ENCODE data around the gene GALNT10. TPM values are rescaled to one million over a fixed set of nuclear protein-coding genes. Genes with fewer than 3 reads are reported as not detected.

Gene GALNT10
- total and polyA plus RNA-seq, 3 donors from 2014 or later: 15.7 to 19.3 (median 17.2) TPM

DNA sequence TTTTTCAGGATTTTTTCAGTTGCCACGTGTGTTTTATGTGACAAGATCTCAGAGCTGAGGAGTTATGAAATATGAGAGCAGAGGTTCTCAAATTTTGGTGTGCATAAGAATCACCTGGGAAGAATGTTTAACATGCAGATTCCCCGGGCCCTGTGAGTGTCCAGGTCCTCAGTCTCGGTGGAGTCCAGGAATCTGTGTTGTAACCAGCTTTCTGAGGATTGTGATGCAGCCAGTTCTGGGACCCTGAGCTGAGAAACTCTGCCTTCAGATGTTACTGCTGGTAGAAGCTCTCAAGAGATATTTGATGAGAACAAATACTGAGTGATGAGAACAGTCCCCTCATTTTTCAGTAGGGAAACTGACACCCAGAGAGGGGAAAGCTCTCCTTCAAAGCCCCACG lies 152.4 kb downstream of the GALNT10 start:
- H3K27me3 ChIP-seq: no peaks in the 10 kb centered on the region
- no peak for DNase-seq
- TF ChIP-seq POLR2A (IDR thresholded peaks at IDR 0.05): no peak
- TF ChIP-seq, protein P1, sequence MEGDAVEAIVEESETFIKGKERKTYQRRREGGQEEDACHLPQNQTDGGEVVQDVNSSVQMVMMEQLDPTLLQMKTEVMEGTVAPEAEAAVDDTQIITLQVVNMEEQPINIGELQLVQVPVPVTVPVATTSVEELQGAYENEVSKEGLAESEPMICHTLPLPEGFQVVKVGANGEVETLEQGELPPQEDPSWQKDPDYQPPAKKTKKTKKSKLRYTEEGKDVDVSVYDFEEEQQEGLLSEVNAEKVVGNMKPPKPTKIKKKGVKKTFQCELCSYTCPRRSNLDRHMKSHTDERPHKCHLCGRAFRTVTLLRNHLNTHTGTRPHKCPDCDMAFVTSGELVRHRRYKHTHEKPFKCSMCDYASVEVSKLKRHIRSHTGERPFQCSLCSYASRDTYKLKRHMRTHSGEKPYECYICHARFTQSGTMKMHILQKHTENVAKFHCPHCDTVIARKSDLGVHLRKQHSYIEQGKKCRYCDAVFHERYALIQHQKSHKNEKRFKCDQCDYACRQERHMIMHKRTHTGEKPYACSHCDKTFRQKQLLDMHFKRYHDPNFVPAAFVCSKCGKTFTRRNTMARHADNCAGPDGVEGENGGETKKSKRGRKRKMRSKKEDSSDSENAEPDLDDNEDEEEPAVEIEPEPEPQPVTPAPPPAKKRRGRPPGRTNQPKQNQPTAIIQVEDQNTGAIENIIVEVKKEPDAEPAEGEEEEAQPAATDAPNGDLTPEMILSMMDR (IDR thresholded peaks at IDR 0.05): no peak
- H3K36me3 ChIP-seq (ENCODE audit: low read depth, missing control alignments): no peaks in the 10 kb centered on the region
- no peak overlapping the region for H3K4me3 ChIP-seq
- H3K27ac ChIP-seq: peak overlapping the region in 1 of 2 donors; percentile 50
- no peaks in the 10 kb centered on the region for H3K9me3 ChIP-seq
- no peaks in the 10 kb centered on the region for H3K4me1 ChIP-seq
- intact Hi-C loops (cut with DNase I; ENCODE audit: low total_unique reads): no loop called here
- 80 to 82% methylated on average over 4 of the region's 4 CpGs for WGBS, 2 donors

DNA sequence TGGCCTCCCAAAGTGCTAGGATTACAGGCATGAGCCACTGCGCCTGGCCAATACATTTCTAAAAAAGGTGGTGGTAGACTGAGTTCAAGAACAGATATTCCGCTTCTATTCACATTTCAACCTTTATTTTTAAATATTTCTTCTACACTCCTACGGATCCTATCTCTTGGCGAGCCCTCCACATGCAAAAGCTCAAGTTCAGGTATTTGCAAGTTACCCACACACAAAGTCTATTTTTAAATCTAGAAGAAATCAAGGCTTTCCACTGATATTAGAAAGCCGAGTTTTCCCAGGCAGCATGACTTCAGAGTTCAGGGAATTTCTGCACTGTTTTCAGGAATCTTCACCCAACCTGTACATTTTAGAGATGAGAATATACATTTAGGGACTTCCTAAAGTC lies 153.9 kb downstream of the GALNT10 start:
- TF ChIP-seq, protein P1 (IDR thresholded peaks at IDR 0.05): no peak
- no peak for TF ChIP-seq POLR2A (IDR thresholded peaks at IDR 0.05)

DNA sequence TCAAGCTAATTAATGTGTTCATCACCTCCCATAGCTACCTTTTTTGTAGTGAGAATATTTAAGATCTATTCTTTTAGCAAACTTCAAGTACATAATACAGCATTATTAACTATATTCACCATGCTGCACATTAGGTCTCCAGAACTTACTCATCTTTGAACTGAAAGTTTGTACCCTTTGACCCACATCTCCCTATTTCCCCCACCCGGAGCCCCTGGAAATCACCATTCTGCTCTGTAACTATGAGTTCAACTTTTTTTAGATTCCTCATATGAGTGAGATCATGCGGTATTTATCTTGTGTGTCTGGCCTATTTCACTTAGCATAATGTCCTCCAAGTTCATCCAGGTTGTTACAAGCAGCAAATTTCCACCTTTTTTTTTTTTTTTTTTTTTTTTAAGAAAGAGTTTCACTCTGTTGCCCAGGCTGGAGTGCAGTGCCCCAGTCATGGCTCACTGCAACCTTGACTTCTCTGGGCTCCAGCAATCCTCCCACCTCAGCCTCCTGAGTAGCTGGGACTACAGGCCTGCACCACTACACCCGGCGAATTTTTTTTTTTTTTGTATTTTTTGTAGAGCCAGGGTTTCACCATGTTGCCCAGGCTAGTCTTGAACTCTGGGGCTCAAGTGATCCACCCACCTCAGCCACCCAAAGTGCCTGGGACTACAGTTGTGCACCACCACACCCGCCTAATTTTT lies 154.9 kb downstream of the GALNT10 start:
- Histone ChIP-seq H3K36me3 (ENCODE audit: low read depth, missing control alignments) (no peaks in the 10 kb centered on the region), H3K27me3 (no peaks in the 10 kb centered on the region), H3K27ac (no peak overlapping the region), H3K4me3 (no peak overlapping the region), H3K9me3 (no peaks in the 10 kb centered on the region), H3K4me1 (no peaks in the 10 kb centered on the region)
- TF ChIP-seq, protein P1 (IDR thresholded peaks at IDR 0.05): no peak
- no peak for TF ChIP-seq POLR2A (IDR thresholded peaks at IDR 0.05)
- intact Hi-C loops (cut with DNase I; ENCODE audit: low total_unique reads): no loop called here
- 81 to 85% methylated on average over 5 of the region's 5 CpGs for whole genome bisulfite sequencing, 2 donors
- DNase-seq: no peak

More for the DNA sequence above, 153.9 kb downstream of the GALNT10 start:
- H3K4me3 ChIP-seq: no peak overlapping the region
- no peaks in the 10 kb centered on the region for H3K4me1 ChIP-seq
- no peaks in the 10 kb centered on the region for H3K27me3 ChIP-seq
- WGBS, 2 donors: 68 to 70% methylated on average over 5 of the region's 5 CpGs
- intact Hi-C loops (cut with DNase I; ENCODE audit: low total_unique reads): no loop called here
- H3K9me3 ChIP-seq: no peaks in the 10 kb centered on the region
- DNase-seq: no peak
- peak overlapping the region in 1 of 2 donors; percentile 50 for H3K27ac ChIP-seq
- no peaks in the 10 kb centered on the region for H3K36me3 ChIP-seq (ENCODE audit: low read depth, missing control alignments)

DNA sequence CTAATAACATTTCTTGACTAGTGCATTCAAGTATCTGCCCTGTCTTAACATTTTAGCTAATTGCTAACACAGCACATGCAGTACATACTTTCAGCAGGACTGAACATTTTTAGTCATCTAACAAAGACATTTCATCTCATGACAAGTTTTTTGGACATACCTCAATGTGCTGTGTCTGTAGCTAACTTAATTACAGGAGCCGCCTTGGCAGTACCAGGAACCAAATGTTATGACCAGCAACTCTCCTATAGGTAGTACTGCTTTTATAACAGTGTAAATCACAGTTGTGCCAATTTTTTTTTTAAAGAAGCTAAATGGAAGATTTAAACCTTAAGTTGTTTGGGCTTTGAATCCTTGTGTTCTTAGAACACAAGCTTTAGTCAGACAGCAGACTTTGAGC lies 155.9 kb downstream of the GALNT10 start:
- Histone ChIP-seq H3K4me1 (no peaks in the 10 kb centered on the region), H3K9me3 (no peaks in the 10 kb centered on the region), H3K27me3 (no peaks in the 10 kb centered on the region), H3K4me3 (no peak overlapping the region), H3K27ac (no peak overlapping the region), H3K36me3 (ENCODE audit: low read depth, missing control alignments) (no peaks in the 10 kb centered on the region)
- 72 to 85% methylated on average over 1 of the region's 1 CpG for WGBS, 2 donors
- DNase-seq: no peak
- TF ChIP-seq POLR2A (IDR thresholded peaks at IDR 0.05): no peak
- TF ChIP-seq, protein P1 (IDR thresholded peaks at IDR 0.05): no peak
- intact Hi-C loops (cut with DNase I; ENCODE audit: low total_unique reads): no loop called here
